HG03064 (cell line): ENCODE results near the gene RNU1-4.
"Not testable (repeated sequence)": the region's sequence is repeated elsewhere in the genome, so short reads cannot be mapped to it uniquely, and the experiment has no call there.

Source experiments
- ATAC-seq: cut with Tn5 transposase; IDR thresholded peaks from one replicate; pipeline ENCODE4 v1.9.1; 2021; ENCODE audit warnings: low read depth; ENCODE audit not compliant: unreplicated experiment

The RNU1-4 gene

DNA sequence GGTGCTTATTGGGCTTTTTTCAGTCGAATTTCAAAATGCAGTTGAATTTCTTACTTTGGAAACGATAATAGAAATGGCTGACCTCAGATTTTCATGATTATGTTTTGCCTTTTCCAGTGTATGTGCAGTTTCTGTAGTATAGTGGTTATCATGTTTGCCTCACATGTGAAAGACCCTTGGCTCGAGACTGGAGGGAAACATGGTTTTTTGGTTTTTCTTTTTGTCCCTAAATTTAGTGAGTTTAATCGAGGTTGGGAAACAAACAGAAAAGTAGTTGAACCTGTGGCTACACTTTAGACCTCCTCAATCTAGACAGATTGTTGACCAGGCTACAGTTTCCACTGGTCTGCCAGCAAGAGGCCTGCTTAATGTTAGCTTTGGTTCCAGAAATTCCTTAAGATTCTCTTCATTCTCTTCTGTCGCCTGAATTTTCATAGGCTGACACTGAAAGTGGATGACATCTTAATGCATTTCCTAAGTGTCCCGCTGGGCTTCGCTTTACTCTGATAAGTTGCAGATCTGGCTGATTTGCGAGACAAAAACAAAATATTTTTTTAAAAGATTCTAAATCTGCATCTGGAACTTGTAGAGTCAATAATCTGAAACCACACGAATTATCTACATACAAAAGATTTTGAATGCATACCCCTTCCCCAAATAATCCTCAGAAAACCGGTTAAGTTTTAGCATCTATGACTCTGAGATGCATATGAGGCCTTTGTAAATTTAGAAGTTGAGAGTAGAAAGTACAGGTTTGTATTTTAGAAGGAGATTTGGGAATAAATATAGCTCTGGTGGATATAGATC lies 14.7 kb upstream of the RNU1-4 start:
- not testable (repeated sequence) for ATAC-seq

GRCh38 chr1:16727190-16728111 lies 12.9 kb upstream of the RNU1-4 start:
- peak; percentile 42 for ATAC-seq

GRCh38 chr1:16728243-16728949 lies 11.9 kb upstream of the RNU1-4 start:
- peak; percentile 50 for ATAC-seq

- not testable (repeated sequence) for ATAC-seq
Observed at GRCh38 chr1:16732254-16732896, 7.9 kb upstream of the RNU1-4 start.

DNA sequence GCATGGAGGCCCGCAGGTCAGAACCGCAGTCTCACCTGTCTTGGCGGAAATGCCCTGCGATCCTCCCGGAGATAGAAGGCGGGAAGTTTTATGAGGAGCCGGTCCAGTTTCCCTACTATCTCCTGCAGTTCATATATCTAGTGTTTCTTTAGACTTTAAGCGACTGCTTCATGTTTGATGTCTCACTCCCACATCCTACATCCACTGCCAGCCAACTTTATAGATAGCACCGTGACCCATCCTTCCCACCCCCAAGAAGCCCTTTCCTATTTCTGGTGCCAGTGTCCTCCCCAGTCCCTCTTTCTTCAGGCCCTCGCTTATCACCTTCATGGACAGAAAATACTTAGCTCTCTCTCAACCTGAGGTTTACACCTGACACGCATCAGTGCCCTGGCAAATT lies 914 bp downstream of the RNU1-4 start:
- not testable (repeated sequence) for ATAC-seq

DNA sequence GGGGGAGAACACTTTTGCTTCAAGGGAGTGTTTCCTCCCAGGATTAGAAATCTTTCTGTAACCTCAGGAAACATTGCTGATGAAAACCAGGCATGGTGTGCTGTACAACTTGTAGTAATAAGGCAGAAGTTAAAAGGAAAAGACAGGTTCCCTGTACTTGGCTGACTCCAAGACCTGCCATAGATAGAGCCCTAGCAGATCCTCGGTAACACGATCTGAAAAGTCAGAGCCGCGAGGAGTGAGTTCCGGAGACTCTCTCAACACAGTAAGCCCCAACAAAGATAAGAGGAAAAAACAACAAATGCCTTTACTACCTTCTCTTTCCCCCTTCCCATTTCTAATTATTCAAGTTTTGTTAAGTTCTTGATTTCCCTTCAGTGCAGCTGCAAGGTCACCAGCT lies 7.3 kb downstream of the RNU1-4 start:
- not testable (repeated sequence) for ATAC-seq

DNA sequence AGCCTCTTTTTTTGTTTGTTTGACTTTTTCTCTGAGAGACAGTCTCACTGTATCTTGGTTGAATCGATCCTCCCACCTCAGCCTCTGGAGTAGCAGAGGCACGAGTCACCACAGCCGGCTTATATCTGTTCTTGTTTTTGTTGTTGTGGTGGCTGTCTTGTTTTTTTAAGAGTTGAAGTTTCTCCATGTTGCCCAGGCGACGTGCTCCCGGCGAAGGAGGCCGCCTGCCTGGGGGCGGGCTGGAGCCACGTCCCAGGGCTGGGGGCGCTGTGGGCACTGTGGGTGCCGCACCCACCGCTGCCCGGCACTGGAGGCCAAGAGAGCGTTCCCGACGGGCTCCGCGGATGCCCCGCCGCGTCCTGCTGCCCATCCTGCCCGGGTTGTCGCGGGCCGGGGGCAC lies 8.4 kb downstream of the RNU1-4 start:
- ATAC-seq: not testable (repeated sequence)

DNA sequence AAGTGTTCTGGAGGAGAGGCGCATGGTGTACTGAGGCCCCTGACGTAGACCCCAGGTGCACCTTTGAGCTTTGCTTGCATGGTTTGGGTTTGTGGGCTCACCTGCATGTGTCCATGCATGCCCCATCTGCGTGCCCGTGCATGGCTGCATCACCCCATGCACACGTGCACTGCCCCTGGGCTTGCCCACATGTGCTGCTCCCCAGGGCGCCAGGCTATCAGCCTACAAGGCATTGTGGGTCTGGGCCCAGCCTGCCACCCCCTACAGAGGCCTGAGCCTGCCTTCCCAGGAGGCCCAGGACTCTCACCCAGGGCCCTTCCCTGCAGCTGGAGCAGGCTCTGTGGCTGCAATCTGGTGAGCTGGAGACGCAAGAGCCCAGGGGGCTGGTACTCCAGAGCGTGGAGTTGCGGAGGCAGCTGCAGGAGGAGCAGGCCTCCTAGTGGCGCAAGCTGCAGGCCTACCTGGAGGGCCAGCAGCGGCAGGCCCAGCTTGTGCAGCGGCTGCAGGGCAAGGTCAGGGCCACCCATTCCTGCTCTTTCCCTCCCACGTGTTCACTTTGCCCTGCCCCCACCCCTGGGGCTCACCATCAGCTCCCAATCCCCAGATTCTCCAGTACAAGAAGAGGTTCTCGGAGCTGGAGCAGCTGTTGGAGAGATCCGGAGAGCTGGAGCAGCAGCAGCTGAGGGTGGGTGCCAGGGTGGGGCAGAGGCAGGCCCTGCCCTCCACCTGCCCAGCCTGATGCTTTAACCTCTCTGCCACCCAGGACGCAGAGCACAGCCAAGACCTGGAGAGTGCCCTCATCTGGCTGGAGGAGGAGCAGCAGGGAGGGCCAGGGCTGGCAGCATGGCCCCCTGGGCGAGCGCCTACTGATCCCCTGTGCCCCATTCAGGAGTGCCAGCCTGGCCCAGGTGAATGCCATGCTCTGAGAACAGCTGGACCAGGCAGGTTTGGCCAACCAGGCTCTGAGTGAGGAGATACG lies 9.9 kb downstream of the RNU1-4 start:
- not testable (repeated sequence) for ATAC-seq

- ATAC-seq: not testable (repeated sequence)
Observed at GRCh38 chr1:16752770-16753169, 12.5 kb downstream of the RNU1-4 start.

DNA sequence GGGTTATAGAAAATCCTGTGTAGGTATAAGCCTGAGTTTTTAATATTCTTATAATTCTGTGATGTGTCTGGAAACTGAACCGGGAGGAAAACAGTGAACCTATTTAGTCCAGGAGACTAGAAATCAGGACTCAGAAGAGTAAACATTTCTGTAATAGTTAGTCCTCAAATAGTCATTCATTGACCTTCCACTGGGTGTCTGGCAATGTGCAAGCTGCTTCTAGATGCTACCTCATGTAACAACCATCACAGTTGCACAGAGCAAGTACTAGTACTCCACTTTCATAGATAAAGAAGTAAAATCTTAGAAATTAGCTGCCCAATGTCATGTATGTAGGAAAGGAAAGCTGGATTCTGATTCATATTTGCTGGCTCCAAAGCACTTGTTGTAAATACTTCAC lies 15.1 kb downstream of the RNU1-4 start:
- not testable (repeated sequence) for ATAC-seq

GRCh38 chr1:16755932-16756331 lies 15.6 kb downstream of the RNU1-4 start:
- not testable (repeated sequence) for ATAC-seq

DNA sequence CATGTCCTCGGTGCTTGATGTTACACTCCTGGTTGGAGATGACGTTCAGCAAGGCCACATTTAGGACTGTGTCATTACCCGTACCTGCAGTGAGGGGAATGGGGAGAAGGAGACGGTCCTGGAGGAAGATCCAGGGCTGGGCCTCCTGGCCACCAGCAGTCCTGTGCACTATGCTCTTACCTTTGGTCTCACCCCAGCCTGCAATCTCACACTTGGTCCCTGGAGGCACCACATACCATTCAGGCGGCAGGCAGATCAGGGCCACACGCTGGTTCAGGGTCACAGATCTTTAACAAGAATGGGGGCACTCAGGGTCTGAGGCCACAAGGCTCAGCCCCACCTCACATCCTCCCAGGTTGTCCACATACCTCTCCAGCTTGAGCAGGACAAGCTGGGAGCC lies 17.3 kb downstream of the RNU1-4 start:
- not testable (repeated sequence) for ATAC-seq

GRCh38 chr1:16758060-16758459 lies 17.7 kb downstream of the RNU1-4 start:
- not testable (repeated sequence) for ATAC-seq

GRCh38 chr1:16759041-16759493 lies 18.8 kb downstream of the RNU1-4 start:
- ATAC-seq: not testable (repeated sequence)

GRCh38 chr1:16759650-16760455 lies 19.5 kb downstream of the RNU1-4 start:
- not testable (repeated sequence) for ATAC-seq

- ATAC-seq: not testable (repeated sequence)
Observed at GRCh38 chr1:16760456-16760765, 20.1 kb downstream of the RNU1-4 start.

GRCh38 chr1:16760801-16761200 lies 20.5 kb downstream of the RNU1-4 start:
- not testable (repeated sequence) for ATAC-seq

DNA sequence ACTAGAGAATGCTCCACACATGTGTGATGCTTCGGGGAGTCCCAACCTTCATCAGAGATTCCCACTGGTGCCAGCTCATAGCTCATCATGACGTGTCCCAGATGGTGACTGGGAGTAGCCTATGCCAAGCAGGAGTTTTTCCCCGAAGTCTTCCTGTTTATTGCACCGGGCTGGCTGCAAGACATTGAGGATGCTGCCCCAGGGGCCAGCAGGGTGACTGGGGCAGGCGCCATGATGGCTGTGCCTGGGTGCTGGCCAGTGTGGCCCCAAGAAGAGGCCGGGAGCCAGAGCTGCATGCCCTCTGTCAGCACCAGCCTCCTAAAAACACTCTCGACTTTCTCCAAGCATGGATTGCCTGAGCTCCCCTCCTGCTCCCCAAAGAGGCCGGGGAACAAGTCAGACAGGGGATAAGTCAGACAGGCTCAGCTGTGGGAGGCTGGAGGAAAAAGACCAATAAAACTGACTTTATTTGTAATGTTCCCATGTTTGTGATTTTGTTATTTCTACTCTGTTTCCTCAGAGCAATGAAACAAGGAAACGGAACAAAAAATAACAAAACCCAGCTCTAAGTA lies 24.0 kb downstream of the RNU1-4 start:
- not testable (repeated sequence) for ATAC-seq
